ENCODE measurements around the gene KIF19.

GRCh38 chr17:74373838-74374606 is 48.0 kb downstream of the KIF19 start:
- no peak for TF ChIP-seq CTCF (IDR thresholded peaks at IDR 0.05; ENCODE audit: low read length)
- no peak for TF ChIP-seq EZH2phosphoT487 (IDR thresholded peaks at IDR 0.05; ENCODE audit: low read length)

Data from MM.1S (cell line).